ENCODE measurements around the gene CDK5RAP2.

GRCh38 chr9:120465685-120466407 lies 114.1 kb downstream of the CDK5RAP2 start:
- TF ChIP-seq POLR2A (IDR thresholded peaks at IDR 0.05) (no peak), CTCF (IDR thresholded peaks at IDR 0.05 in 4 of 5, conservative IDR thresholded peaks at IDR 0.05 in 1 of 5) (no peak)
